ENCODE data around the gene A4GALT. TPM values are rescaled to one million over a fixed set of nuclear protein-coding genes. Genes with fewer than 3 reads are reported as not detected.

The A4GALT gene
- total and polyA plus RNA-seq, 2 experiments from 2014 or later: 7.0 to 16.2 TPM

GRCh38 chr22:42695294-42695693, 25.4 kb downstream of the A4GALT start:
- H3K4me1 Mint-ChIP-seq: peaks cover 26% of the 10 kb centered on the region
- Histone ChIP-seq H3F3A (replicated peaks; ENCODE audit: low read depth) (0 out of 2 replicates have a peak, but pooled peaks cover 2% of the 10 kb centered on the region), H3K9me2 (ENCODE audit: insufficient read depth) (no peaks in the 10 kb centered on the region), H2AFZ (no peak overlapping the region), H3K4me1 (ENCODE audit: insufficient read depth) (peaks cover 18% of the 10 kb centered on the region), H3K79me2 (replicated peaks; ENCODE audit: insufficient read depth) (no peaks in the 10 kb centered on the region), H3K27ac (ENCODE audit: low read depth) (no peak overlapping the region), H3K4me2 (no peak overlapping the region), H3K36me3 (ENCODE audit: insufficient read depth) (no peaks in the 10 kb centered on the region), H4K20me1 (replicated peaks; ENCODE audit: insufficient read depth) (no peaks in the 10 kb centered on the region), H3K27me3 (ENCODE audit: insufficient read depth) (no peaks in the 10 kb centered on the region), H3K4me3 (no peak overlapping the region)
- H3K9me3 Mint-ChIP-seq: no peaks in the 10 kb centered on the region
- no peak overlapping the region for H3K4me3 Mint-ChIP-seq
- no peak for ATAC-seq
- TF ChIP-seq CREB1 (CRISPR knock-in tag; IDR thresholded peaks at IDR 0.05; ENCODE audit: low read depth) (no peak), EZH2 (IDR thresholded peaks at IDR 0.05; ENCODE audit: low read depth, unreplicated experiment) (no peak), ZNF331 (CRISPR knock-in tag; IDR thresholded peaks at IDR 0.05; ENCODE audit: low read depth) (no peak), EZH2phosphoT487 (IDR thresholded peaks at IDR 0.05; ENCODE audit: unreplicated experiment) (no peak), ZNF462 (CRISPR knock-in tag; IDR thresholded peaks at IDR 0.05) (no peak), ZNF114 (CRISPR knock-in tag; IDR thresholded peaks at IDR 0.05) (no peak), REST (IDR thresholded peaks at IDR 0.05; ENCODE audit: unreplicated experiment) (no peak), ETS1 (IDR thresholded peaks at IDR 0.05) (no peak), POLR2AphosphoS5 (IDR thresholded peaks at IDR 0.05; ENCODE audit: low read depth) (no peak), JUNB (IDR thresholded peaks at IDR 0.05; ENCODE audit: unreplicated experiment) (no peak), CTCF (conservative IDR thresholded peaks at IDR 0.05; ENCODE audit: low read depth in 2 of 2) (no peak), NANOG (IDR thresholded peaks at IDR 0.05; ENCODE audit: borderline replicate concordance) (no peak), STAT1 (IDR thresholded peaks at IDR 0.05; ENCODE audit: unreplicated experiment) (no peak)
- DNase-seq (ENCODE audit: low spot score): no peak
- H3K36me3 Mint-ChIP-seq (ENCODE audit: low read depth): no peaks in the 10 kb centered on the region; the same call in 2 of the 3 replicates
- peaks cover 9% of the 10 kb centered on the region for H3K27me3 Mint-ChIP-seq (ENCODE audit: insufficient read depth, low read depth, poor library complexity)
- no peak overlapping the region for H3K27ac Mint-ChIP-seq
